GM19397 (cell line): Measurements from ENCODE around the gene PPP2R5B.

Experiments
- ATAC-seq: cut with Tn5 transposase; IDR thresholded peaks from one replicate; pipeline ENCODE4 v1.9.1; 2021; ENCODE audit warnings: mild to moderate bottlenecking, moderate library complexity; ENCODE audit not compliant: unreplicated experiment

The PPP2R5B gene

DNA sequence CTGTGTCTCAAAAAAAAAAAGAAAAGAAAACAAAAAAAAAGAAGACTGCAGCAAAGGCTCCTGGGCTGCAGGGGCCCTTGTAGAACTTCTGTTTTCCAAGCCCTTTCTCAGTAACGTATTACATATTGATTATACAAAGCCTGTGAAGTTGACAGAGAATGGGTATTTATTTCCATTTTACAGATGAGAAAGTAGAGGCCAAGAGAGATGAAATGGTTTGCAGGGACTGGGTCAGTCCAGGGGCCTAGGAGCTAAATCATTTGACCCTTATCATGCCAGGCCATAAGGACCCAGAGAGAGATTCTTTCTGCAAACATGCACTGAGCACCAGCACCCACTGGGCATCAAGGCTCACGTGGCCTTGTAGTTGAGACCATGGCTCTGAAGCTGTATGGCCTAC, 4.5 kb downstream of the PPP2R5B start:
- no peak for ATAC-seq

- no peak for ATAC-seq
These were observed 5.1 kb downstream of the PPP2R5B start for GRCh38 chr11:64929625-64930024.

GRCh38 chr11:64930340-64930739, 5.9 kb downstream of the PPP2R5B start:
- ATAC-seq, result no peak

GRCh38 chr11:64931290-64931689, 6.8 kb downstream of the PPP2R5B start:
- no peak for ATAC-seq

DNA sequence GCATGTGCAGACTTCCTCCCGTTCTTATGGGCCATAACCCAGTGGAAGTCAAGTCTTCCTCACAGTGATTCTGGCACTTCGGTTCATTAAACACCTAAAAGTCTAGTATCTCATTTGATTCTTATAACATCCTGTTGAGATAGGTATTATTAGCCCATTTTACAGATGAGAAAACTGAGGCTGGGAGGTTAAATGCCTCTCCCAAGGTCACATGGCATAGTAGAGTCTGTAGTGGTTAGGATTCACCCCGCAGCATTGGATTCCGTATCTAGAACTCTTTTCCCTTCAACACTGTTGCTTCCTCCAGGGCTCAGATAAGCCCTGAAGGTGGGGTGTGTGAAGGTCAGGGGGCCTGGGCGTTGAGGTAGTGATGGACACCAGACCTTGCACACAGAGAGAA, 7.8 kb downstream of the PPP2R5B start:
- no peak for ATAC-seq

GRCh38 chr11:64933213-64933934, 8.9 kb downstream of the PPP2R5B start:
- no peak for ATAC-seq

GRCh38 chr11:64933935-64934681, 9.6 kb downstream of the PPP2R5B start:
- no peak for ATAC-seq

DNA sequence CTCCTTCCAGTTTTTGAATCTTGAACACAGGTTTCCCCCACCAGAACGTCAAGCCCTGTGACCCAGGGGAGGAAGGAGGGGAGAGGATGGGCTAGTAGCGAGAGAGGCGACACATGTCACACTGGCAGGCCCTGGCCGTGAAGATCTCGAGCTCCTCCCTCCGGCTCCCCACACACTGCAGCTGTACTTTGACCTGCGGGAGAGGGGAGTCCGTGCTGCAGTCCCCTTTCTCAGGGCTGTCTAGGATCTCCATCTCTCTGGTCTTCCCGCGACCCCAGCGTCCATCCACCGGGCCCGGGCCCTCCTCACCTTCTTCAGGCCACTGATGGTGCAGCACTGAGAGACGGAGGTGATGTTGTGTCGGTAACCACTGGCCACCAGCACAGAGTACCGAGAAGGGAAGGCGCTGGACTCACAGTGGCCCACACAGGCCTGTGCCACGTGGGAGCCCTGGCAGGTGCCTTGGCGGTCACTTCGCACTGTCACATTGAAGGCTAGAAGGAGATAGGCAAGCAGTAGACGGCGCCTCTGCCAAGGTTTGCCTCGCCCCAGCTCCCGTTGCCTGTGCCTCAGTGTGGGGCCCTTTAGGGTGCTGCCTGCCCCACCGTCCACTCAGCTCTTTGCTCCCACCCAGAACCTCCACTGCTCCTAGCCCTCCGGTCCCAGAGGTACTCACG, 10.3 kb downstream of the PPP2R5B start:
- ATAC-seq, result no peak

GRCh38 chr11:64935359-64936081, 11.0 kb downstream of the PPP2R5B start, which contains the start of gene GPHA2:
TSS of gene GPHA2 (minus strand) at chr11:64935893. CDS start at chr11:64935460, 433 bp downstream.
- no peak for ATAC-seq

GRCh38 chr11:64936539-64936938, 12.1 kb downstream of the PPP2R5B start:
- ATAC-seq, result no peak

- no peak for ATAC-seq
These were observed 22.8 kb downstream of the PPP2R5B start for GRCh38 chr11:64947208-64947814.

DNA sequence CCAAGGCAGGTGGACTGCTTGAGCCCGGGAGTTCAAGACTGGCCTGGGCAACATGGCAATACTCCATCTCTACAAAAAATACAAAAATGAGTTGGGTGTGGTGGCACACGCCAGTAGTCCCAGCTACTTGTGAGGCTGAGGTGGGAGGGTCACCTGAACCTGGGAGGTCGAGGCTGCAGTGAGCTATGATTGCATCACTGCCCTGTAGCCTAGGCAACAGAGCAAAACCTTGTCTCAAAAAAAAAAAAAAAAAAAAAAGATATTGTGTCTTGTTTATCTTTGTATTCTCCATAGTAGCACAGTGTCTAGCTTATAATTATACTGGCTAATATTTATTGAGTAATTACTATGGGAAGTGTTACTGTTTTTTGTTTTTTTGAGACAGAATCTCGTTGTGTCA, 27.0 kb downstream of the PPP2R5B start:
- ATAC-seq, result no peak

DNA sequence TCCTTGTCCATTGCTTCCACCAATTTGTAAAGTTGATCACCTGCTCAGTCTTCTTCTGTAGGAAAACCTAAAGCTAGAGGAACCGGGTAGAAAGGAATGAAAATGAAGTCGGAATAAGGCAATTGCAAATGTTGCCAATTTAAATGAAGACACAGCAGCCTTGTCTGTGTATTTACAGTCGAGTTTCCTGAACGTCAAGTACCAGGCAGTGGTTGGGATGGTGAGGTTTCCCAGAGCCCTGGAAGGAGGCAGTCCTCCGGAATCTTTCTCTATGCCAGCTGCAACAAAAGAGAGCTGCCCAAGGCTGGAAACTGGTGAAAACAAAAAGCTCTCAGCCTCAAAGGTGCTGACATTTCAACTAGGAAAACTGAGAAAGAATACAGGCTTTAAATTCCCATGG, 29.7 kb downstream of the PPP2R5B start:
- ATAC-seq, result no peak

DNA sequence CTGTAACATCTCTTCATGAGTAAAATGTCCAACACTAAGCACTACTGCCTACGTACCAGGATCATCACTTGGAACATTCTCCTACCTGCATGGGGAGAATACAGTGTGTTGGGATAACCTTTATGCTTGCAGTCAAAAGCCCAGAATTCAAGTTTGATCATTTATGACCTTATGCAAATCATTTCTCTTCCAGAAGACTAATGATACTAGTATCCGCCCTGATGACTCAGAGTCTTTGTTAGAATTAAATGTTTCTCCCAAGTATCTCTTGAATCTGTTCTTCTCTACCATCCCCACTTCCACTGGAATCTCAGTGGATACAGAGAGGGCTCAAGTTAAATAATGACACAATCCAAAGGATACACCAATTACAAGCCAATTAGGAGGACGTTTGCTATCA, 35.0 kb downstream of the PPP2R5B start:
- ATAC-seq, result no peak

DNA sequence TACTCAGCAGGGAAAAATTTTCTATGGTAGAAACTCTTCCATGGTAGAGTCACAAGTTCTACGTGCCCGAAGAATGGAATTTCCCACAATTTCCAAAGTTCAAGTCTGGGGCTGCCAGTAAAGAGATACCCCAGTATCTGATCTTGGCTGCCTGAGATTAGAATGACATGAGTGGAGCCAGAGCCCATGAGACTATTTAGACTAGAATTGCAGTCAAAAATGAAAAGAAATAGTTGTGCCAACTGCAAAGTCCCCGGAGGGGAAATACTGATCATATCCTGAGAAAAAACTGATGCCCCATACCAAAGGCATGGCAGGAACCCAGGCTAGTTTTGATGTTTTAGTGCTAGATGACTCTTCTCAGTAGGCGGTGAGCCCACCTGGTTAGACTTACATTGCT, 36.2 kb downstream of the PPP2R5B start:
- no peak for ATAC-seq

GRCh38 chr11:64963072-64963631, 38.7 kb downstream of the PPP2R5B start:
- ATAC-seq, result no peak

DNA sequence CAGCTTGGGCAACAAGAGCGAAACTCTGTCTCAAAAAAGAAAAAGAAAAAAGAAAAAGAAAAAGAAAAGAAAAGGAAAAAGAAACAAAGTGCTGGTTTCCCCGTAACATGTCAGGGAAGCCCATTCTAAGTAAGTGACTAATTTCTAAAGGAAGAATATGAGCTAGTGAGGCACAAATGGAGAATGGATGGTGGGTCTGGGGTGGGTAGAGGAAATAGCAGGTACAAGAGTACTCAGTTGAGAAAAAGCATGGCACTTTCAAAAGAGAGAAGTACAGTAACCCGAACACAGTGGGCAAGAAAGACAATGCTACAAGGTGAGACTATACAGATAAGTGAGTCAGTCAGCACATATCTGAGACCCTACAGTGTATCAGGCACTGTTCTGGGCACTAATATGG, 42.9 kb downstream of the PPP2R5B start:
- ATAC-seq, result no peak

GRCh38 chr11:64969209-64969608, 44.7 kb downstream of the PPP2R5B start:
- no peak for ATAC-seq

DNA sequence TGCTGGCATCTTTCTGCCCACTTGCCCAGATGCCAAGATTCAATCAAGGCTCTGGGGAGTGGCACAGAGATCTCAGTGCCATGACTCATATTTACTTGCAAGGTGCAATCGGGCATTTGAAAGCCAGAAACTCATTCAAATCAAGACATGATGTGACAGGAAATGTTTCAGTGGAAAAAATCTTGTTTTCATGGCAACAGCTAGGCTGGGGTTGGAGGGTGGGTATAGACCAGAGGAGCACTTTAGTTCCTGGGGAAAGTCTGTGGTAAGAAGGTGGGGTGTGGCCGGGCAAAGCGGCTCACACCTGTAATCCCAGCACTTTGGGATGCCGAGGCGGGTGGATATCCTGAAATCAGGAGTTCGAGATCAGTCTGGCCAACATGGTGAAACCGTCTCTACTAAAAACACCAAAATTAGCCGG, 46.3 kb downstream of the PPP2R5B start:
- ATAC-seq, result no peak
